Body of pancreas (tissue), 4 donors: Measurements from ENCODE around the gene PMF1.

Experiments
- CTCF ChIP-seq, 7 experiments: fragments of 450-650 bp in 4 of 7; fragments of 200-600 bp in 3 of 7; sonication (generic) in 3 of 7; IDR thresholded peaks; one replicate each; pipeline ENCODE4 v1.5.1; 2016 to 2019; ENCODE audit warnings: antibody characterized with exemption in 7 of 7
- POLR2A ChIP-seq, 3 donors: fragments of 450-650 bp; IDR thresholded peaks; one replicate each; pipeline ENCODE4 v1.6.1; 2016; ENCODE audit warnings: antibody characterized with exemption in 3 of 3, mild to moderate bottlenecking in 2 of 3

GRCh38 chr1:156281693-156282478 lies 69.1 kb downstream of the PMF1 start:
- TF ChIP-seq CTCF (IDR thresholded peaks at IDR 0.05) = no peak
- no peak for TF ChIP-seq POLR2A (IDR thresholded peaks at IDR 0.05)
